IMR-90 (cell line): ENCODE data around the gene IPO13. TPM values are rescaled to one million over a fixed set of nuclear protein-coding genes. Genes with fewer than 3 reads are reported as not detected.

ENCODE experiments used
- ATAC-seq: fragments of 200-7000 bp; cut with Tn5 transposase; 2 replicates; pipeline ENCODE4 v1.9.1; 2020; ENCODE audit warnings: low read depth, mild to moderate bottlenecking, moderate library complexity
- BruUV-seq: library from RNA; stranded (reverse); fragments of 400-500 nt; replicated peaks from 2 replicates; lab custom pipeline; 2021; lab: Mats Ljungman, UMichigan
- CTCF ChIA-PET: fragments of 300-600 bp; formaldehyde crosslinking; extraction: SDS; loops from one replicate; lab custom pipeline; 2021; ENCODE audit warnings: antibody characterized with exemption; lab: Yijun Ruan, JAX
- POLR2A ChIA-PET: fragments of 300-600 bp; sonication (Branson Sonifier 250); formaldehyde crosslinking; loops from one replicate; lab custom pipeline; 2022; ENCODE audit warnings: antibody characterized with exemption; ENCODE audit not compliant: unreplicated experiment; lab: Charles Lee
- DNase-seq: peaks from one replicate; pipeline ENCODE4 v3.0.0; 2013
- H2AFZ ChIP-seq: replicated peaks from 2 replicates; pipeline ENCODE3; 2013; ENCODE audit warnings: low read length, mild to moderate bottlenecking; ENCODE audit not compliant: poor library complexity
- H2AK5ac ChIP-seq: 2 replicates; pipeline ENCODE4 v1.6.1; 2013; ENCODE audit warnings: low read depth, low read length, inconsistent platforms
- H2AK9ac ChIP-seq: replicated peaks from 2 replicates; pipeline ENCODE3; 2013; ENCODE audit warnings: mild to moderate bottlenecking, low read depth, low read length, moderate library complexity; ENCODE audit not compliant: poor library complexity
- H2BK120ac ChIP-seq: 2 replicates; pipeline ENCODE4 v1.6.1; 2013; ENCODE audit warnings: low read depth, low read length, inconsistent platforms
- H2BK15ac ChIP-seq: 3 replicates; pipeline ENCODE4 v1.6.1; 2013; ENCODE audit warnings: low read depth, low read length, inconsistent platforms
- H2BK20ac ChIP-seq: 2 replicates; pipeline ENCODE4 v1.6.1; 2013; ENCODE audit warnings: low read depth, mild to moderate bottlenecking, inconsistent platforms, low read length, moderate library complexity
- H2BK5ac ChIP-seq: 2 replicates; pipeline ENCODE4 v1.6.1; 2013; ENCODE audit warnings: mild to moderate bottlenecking, low read depth, low read length, inconsistent platforms; ENCODE audit not compliant: poor library complexity, severe bottlenecking
- H3K14ac ChIP-seq: replicated peaks from 2 replicates; pipeline ENCODE4 v1.6.1; 2013; ENCODE audit warnings: low read depth, low read length, inconsistent platforms
- H3K18ac ChIP-seq: 2 replicates; pipeline ENCODE4 v1.6.1; 2013; ENCODE audit warnings: low read depth, low read length, control low read depth
- H3K23ac ChIP-seq: 2 replicates; pipeline ENCODE4 v1.6.1; 2013; ENCODE audit warnings: low read depth, low read length, inconsistent platforms
- H3K27ac ChIP-seq: 2 replicates; pipeline ENCODE4 v1.5.1; 2013; ENCODE audit warnings: mild to moderate bottlenecking, control low read depth, low read length; ENCODE audit not compliant: insufficient read depth
- H3K27me3 ChIP-seq: 2 replicates; pipeline ENCODE4 v1.6.1; 2013; ENCODE audit warnings: low read length; ENCODE audit not compliant: control insufficient read depth, insufficient read depth
- H3K36me3 ChIP-seq: 2 replicates; pipeline ENCODE4 v1.6.1; 2013; ENCODE audit warnings: low read length, mixed read lengths; ENCODE audit not compliant: control insufficient read depth, insufficient read depth
- H3K4ac ChIP-seq: 2 replicates; pipeline ENCODE4 v1.6.1; 2013; ENCODE audit warnings: low read depth, low read length, inconsistent platforms
- H3K4me1 ChIP-seq: 2 replicates; pipeline ENCODE4 v1.6.1; 2013; ENCODE audit warnings: low read length, mixed read lengths; ENCODE audit not compliant: control insufficient read depth, insufficient read depth
- H3K4me2 ChIP-seq: 2 replicates; pipeline ENCODE4 v1.6.1; 2013; ENCODE audit warnings: low read depth, mild to moderate bottlenecking, control low read depth, low read length, moderate library complexity
- H3K4me3 ChIP-seq: 2 replicates; pipeline ENCODE4 v1.5.1; 2013; ENCODE audit warnings: low read depth, mild to moderate bottlenecking, control low read depth, low read length, moderate library complexity; ENCODE audit not compliant: insufficient read depth
- H3K56ac ChIP-seq: 2 replicates; pipeline ENCODE4 v1.6.1; 2013; ENCODE audit warnings: low read length, inconsistent platforms; ENCODE audit not compliant: insufficient read depth; ENCODE audit errors: extremely low read depth
- H3K79me1 ChIP-seq, 2 experiments: 2 replicates each; pipeline ENCODE4 v1.6.1; 2013; ENCODE audit warnings: low read length in 2 of 2, inconsistent platforms in 1 of 2, low read depth in 1 of 2
- H3K9ac ChIP-seq: 2 replicates; pipeline ENCODE4 v1.6.1; 2013; ENCODE audit warnings: low read depth, low read length, control low read depth
- H3K9me1 ChIP-seq: 2 replicates; pipeline ENCODE4 v1.6.1; 2013; ENCODE audit warnings: low read length, inconsistent platforms; ENCODE audit not compliant: insufficient read depth
- H3K9me3 ChIP-seq: 2 replicates; pipeline ENCODE4 v1.6.1; 2013; ENCODE audit warnings: low read length; ENCODE audit not compliant: control insufficient read depth, insufficient read depth
- H4K20me1 ChIP-seq: 2 replicates; pipeline ENCODE4 v1.6.1; 2013; ENCODE audit warnings: low read length, inconsistent platforms; ENCODE audit not compliant: insufficient read depth
- H4K5ac ChIP-seq: 2 replicates; pipeline ENCODE4 v1.6.1; 2013; ENCODE audit warnings: mild to moderate bottlenecking, low read depth, low read length, control low read depth
- H4K8ac ChIP-seq, 2 experiments: 2 replicates each; pipeline ENCODE4 v1.6.1; 2013; ENCODE audit warnings: low read depth in 2 of 2, low read length in 2 of 2, control low read depth in 1 of 2, inconsistent platforms in 1 of 2
- H4K91ac ChIP-seq: 2 replicates; pipeline ENCODE4 v1.6.1; 2013; ENCODE audit warnings: low read depth, low read length, inconsistent platforms; ENCODE audit not compliant: insufficient read depth
- CTCF ChIP-seq: conservative IDR thresholded peaks from 2 replicates; pipeline ENCODE4 v1.5.1; 2012; ENCODE audit warnings: mild to moderate bottlenecking, low read depth, low read length, improper control_type of control experiment
- WGBS, 2 experiments: methylation state at CpG; one replicate each; pipeline versions ENCODE4 v1.1.5 to v1.1.7; 2013; ENCODE audit warnings: missing lambda C conversion rate in 2 of 2; ENCODE audit not compliant: insufficient read length in 1 of 2; ENCODE audit errors: extremely low coverage in 2 of 2; 5-methylcytosine and 5-hydroxymethylcytosine counted together
- dilution Hi-C: fragments of 300-500 bp; cut with HindIII; formaldehyde crosslinking; loops from one replicate; pipeline ENCODE4 v1.14.3; 2018; ENCODE audit warnings: low sequenced_read_pairs; ENCODE audit not compliant: unreplicated experiment
- in situ Hi-C: fragments of 300-500 bp; cut with MboI; formaldehyde crosslinking; loops from 3 replicates; pipeline ENCODE4 v1.14.3; 2019; ENCODE audit warnings: low sequenced_read_pairs, inconsistent platforms, mixed read lengths
- intact Hi-C: fragments of 100-400 bp; cut with micrococcal nuclease; formaldehyde crosslinking; loops from 2 replicates; pipeline ENCODE4 v1.10.0; 2022
- polyA plus RNA-seq, 3 experiments: library from polyadenylated mRNA; depleted of rRNA; stranded (reverse); fragments of >200 nt; gene quantifications; 2 replicates each; pipeline ENCODE4 v1.2.3, GENCODE V29; 2012; ENCODE audit warnings: low replicate concordance in 1 of 3
- total RNA-seq: library from RNA; depleted of rRNA; stranded (reverse); fragments of >200 nt; gene quantifications from 2 replicates; pipeline ENCODE4 v1.2.3, GENCODE V29; 2012
- TF ChIP-seq, protein P1 (sequence below): fragments of 150-350 bp; IDR thresholded peaks from 2 replicates; pipeline ENCODE4 v1.6.1; 2016; ENCODE audit warnings: low read depth, mild to moderate bottlenecking, low read length, moderate library complexity, borderline replicate concordance

Gene IPO13
- total and polyA plus RNA-seq, 2 of the 4 experiments (the other 2 are of a cell fraction), result 15.2 to 18.7 TPM

DNA sequence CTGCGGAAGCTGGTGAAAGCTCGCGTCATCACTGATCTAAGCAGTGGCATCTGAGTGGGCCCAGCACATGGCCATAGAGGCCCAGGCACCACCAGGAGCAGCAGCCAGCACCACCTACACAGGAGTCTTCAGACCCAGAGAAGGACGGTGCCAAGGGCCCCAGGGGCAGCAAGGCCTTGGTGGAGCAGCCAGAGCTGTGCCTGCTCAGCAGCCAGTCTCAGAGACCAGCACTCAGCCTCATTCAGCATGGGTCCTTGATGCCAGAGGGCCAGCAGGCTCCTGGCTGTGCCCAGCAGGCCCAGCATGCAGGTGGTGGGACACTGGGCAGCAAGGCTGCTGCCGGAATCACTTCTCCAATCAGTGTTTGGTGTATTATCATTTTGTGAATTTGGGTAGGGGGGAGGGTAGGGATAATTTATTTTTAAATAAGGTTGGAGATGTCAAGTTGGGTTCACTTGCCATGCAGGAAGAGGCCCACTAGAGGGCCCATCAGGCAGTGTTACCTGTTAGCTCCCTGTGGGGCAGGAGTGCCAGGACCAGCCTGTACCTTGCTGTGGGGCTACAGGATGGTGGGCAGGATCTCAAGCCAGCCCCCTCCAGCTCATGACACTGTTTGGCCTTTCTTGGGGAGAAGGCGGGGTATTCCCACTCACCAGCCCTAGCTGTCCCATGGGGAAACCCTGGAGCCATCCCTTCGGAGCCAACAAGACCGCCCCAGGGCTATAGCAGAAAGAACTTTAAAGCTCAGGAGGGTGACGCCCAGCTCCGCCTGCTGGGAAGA, 16.4 kb upstream of the IPO13 start:
- ATAC-seq, result no peak
- WGBS, 2 experiments, result 100% methylated on average over 6 of the region's 10 CpGs; no CpG with 5 or more reads in 1 of the 2 experiments
- in situ Hi-C loops, result loop anchor here (5.0 kb wide), 1 partner anchor 158 kb away; no protein-coding TSS in a partner anchor

More for the DNA sequence above, 16.4 kb upstream of the IPO13 start:
- DNase-seq, result no peak
- TF ChIP-seq CTCF, result 0 out of 2 replicates have a peak, but pooled peaks have one; percentile 19
- TF ChIP-seq, protein P1, sequence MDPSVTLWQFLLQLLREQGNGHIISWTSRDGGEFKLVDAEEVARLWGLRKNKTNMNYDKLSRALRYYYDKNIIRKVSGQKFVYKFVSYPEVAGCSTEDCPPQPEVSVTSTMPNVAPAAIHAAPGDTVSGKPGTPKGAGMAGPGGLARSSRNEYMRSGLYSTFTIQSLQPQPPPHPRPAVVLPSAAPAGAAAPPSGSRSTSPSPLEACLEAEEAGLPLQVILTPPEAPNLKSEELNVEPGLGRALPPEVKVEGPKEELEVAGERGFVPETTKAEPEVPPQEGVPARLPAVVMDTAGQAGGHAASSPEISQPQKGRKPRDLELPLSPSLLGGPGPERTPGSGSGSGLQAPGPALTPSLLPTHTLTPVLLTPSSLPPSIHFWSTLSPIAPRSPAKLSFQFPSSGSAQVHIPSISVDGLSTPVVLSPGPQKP, result no peak
- no peak overlapping the region for H3K56ac ChIP-seq
- no peak overlapping the region for H3K14ac ChIP-seq
- H4K20me1 ChIP-seq, result no peaks in the 10 kb centered on the region
- no peak overlapping the region for H2AFZ ChIP-seq
- H3K27me3 ChIP-seq, result no peaks in the 10 kb centered on the region
- no peak overlapping the region for H3K18ac ChIP-seq
- no peak overlapping the region for H3K23ac ChIP-seq
- peaks cover 5% of the 10 kb centered on the region for H3K9me3 ChIP-seq
- H2BK15ac ChIP-seq, result no peak overlapping the region
- H4K91ac ChIP-seq, result no peak overlapping the region
- H2BK20ac ChIP-seq, result no peak overlapping the region
- H3K36me3 ChIP-seq, result peaks cover 11% of the 10 kb centered on the region
- H4K8ac ChIP-seq, result no peak overlapping the region
- no peak overlapping the region for H3K9ac ChIP-seq
- intact Hi-C loops (loop anchor here (5.0 kb wide), 1 partner anchor 78 kb away; no protein-coding TSS in a partner anchor), dilution Hi-C loops (no loop called here)
- H3K79me1 ChIP-seq, result peaks cover 0 to 12% of the 10 kb centered on the region in 2 experiments; a peak in 1 of 4 replicates
- CTCF ChIA-PET, result interaction anchor here (1.9 kb wide), 1 partner anchor 167 kb away, joined by 7 read pairs; no protein-coding TSS in a partner anchor
- POLR2A ChIA-PET, result no interaction called here
- peaks cover 6% of the 10 kb centered on the region for H3K4me1 ChIP-seq
- no peak overlapping the region for H2AK9ac ChIP-seq
- H2BK120ac ChIP-seq, result no peak overlapping the region
- H2AK5ac ChIP-seq, result no peak overlapping the region; the same call in 1 of the 2 replicates
- H3K27ac ChIP-seq, result no peak overlapping the region
- peaks cover 6% of the 10 kb centered on the region for H3K9me1 ChIP-seq
- H2BK5ac ChIP-seq, result no peak overlapping the region
- H4K5ac ChIP-seq, result no peak overlapping the region
- BruUV-seq, result no TSS peak
- H3K4ac ChIP-seq, result no peak overlapping the region; the same call in 1 of the 2 replicates
- no peak overlapping the region for H3K4me3 ChIP-seq
- no peak overlapping the region for H3K4me2 ChIP-seq
